22Rv1 (cell line): ENCODE measurements around the gene COG5.

Experiments
- H3K27ac ChIP-seq: fragments of 450-650 bp; 2 replicates; pipeline ENCODE4 v1.5.1; 2017
- ZFX ChIP-seq: fragments of 450-650 bp; IDR thresholded peaks from 2 replicates; pipeline ENCODE4 v1.6.1; 2017; ENCODE audit warnings: antibody characterized with exemption, borderline replicate concordance
- TF ChIP-seq, protein P1 (sequence below): fragments of 450-650 bp; IDR thresholded peaks from 2 replicates; pipeline ENCODE4 v1.5.1; 2017; ENCODE audit warnings: mild to moderate bottlenecking

Gene COG5

DNA sequence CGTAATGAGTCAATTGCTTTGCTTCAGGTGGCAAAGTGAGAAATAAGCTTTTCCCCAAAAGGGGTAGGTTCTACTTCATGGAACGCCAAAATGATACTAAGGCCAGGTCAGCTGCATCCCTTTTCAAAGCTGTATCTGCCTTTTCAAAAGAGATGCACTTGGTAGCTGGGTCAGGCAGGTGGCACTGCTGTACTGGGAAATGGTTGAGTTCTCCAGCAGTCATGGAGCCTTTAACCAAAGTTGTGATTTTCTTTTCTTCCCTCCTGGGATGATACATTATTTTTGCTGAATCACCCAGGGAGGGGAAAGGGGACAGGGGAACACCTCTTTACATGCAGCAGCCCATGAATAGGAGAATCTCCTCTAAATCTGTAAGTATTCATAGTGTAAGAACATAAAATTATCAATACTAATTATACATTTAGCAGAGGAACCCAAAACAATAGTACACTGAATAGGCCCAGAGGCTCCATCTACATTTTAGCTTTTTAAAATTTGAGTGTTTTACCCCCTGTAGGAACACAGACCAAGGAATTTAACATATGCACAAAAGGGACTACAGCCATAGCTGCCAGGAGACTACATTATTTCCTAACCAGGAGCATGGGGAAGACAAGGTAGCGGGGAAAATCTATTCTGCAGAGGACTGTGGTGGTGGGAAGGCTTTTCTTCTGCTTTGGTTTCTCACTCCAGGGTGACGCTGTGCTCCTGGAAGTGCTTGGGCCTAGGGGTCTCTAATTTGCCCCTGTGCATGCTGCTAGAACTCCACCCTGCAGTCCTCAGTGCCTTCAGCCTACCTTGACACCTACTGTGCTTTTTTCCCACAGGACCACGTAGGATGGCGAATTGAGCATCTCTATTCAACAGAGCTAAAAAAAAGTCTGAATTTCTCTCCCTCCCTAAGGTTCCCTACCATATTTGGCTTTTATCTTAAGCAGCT, 100.3 kb downstream of the COG5 start:
- H3K27ac ChIP-seq = no peak overlapping the region
- no peak for TF ChIP-seq ZFX
- TF ChIP-seq, protein P1, sequence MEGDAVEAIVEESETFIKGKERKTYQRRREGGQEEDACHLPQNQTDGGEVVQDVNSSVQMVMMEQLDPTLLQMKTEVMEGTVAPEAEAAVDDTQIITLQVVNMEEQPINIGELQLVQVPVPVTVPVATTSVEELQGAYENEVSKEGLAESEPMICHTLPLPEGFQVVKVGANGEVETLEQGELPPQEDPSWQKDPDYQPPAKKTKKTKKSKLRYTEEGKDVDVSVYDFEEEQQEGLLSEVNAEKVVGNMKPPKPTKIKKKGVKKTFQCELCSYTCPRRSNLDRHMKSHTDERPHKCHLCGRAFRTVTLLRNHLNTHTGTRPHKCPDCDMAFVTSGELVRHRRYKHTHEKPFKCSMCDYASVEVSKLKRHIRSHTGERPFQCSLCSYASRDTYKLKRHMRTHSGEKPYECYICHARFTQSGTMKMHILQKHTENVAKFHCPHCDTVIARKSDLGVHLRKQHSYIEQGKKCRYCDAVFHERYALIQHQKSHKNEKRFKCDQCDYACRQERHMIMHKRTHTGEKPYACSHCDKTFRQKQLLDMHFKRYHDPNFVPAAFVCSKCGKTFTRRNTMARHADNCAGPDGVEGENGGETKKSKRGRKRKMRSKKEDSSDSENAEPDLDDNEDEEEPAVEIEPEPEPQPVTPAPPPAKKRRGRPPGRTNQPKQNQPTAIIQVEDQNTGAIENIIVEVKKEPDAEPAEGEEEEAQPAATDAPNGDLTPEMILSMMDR = peak; percentile 90

DNA sequence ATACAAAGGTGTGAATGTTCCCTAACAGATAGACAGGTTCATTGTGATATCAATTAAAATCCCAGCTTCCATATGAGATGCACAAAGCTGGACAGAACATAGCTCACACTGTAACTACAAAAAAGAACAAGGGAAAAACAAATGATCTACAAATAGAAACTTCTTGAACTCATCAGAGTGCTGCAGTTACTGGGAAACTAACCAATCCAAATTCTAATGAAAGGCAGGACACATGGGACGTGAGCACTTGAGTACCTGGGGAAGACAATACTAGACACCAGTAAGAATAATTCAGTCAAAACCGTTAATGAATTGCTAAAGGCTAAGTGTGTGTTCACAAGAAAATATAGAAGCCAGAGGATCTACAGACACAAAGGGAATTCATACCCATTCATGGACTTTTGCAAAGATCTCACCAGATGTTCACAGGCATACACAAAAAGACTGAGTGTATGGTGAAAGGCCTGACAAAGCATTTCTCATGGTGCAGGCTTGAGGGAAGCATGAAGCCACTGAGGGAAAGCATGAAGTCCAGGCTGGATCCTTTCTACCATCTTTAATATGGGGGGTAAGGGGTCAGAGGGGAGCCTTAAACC, 101.7 kb downstream of the COG5 start:
- H3K27ac ChIP-seq = no peak overlapping the region
- TF ChIP-seq, protein P1 = no peak
- TF ChIP-seq ZFX = no peak

DNA sequence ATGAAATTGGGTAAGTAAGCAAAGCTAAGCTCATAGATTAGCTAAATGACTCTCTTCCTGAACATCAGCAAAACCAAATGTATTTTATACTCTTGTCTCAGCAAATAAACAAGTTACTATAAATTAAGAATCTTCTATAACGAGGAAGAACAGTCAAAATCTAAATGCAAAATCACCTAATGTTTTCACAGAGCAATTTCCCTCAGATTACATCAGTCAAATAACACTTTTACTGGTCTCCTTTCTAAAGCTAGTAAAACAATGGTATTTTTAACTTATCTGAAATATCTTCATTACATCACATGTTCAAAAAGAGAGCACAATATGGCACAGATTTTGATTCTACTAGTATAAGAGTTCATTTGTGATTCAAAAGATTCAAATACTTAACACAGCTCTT, 110.3 kb downstream of the COG5 start:
- no peak overlapping the region for H3K27ac ChIP-seq
- TF ChIP-seq, protein P1 = no peak
- no peak for TF ChIP-seq ZFX

DNA sequence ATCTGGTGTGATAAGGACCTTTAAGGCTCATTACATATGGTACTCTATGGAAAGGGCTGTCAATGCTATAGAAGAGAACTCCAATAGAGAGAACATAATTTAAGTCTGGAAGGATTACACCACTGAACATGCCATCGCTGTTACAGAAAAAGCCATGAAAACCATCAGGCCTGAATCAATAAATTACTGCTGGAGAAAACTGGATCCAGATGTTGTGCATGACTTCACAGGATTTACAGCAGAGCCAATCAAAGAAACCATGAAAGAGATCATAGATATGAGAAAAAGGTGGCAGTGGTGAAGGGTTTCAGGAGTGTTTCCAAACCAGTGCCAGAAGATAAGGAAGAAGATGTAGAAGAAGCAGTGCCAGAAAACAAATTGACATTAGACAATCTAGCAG, 112.8 kb downstream of the COG5 start:
- H3K27ac ChIP-seq = no peak overlapping the region
- TF ChIP-seq ZFX = no peak
- TF ChIP-seq, protein P1 = no peak

DNA sequence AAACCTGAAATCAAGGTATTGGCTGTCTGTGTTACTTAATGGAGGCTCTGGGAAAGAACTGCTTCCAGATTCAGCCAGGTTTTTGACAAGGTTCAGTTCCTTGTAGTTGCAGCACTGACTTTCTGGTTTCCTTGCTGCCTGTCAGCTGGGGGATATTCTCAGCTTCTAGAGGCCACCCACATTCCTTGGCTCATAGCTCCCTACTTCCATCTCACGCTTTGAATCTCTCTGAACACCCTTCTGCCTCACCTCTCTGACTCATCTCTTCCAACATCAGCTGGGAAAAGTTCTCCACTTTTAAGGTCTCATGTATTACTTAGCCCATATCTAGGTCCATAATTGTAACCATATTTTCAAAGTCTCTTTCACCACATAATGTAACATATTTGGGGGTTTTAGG, 116.7 kb downstream of the COG5 start:
- H3K27ac ChIP-seq = no peak overlapping the region
- TF ChIP-seq, protein P1 = no peak
- no peak for TF ChIP-seq ZFX

DNA sequence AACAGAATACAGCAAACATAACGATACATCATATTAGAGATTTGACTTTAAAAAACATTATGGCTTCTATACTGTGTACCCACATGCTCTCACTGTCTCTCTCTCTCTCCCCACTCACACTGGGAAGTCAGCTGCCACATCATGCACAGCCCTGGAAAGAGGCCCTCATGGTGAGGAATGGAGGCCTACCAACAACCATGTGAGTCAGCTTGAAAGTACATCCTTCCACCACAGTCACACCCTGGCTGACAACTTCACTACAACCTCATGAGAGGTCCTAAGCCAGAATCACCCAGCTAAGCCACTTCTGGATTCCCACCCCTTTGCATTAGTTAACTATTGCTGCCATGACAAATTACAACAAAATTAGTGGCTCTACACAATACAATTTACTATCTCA, 117.2 kb downstream of the COG5 start:
- TF ChIP-seq, protein P1 = no peak
- no peak for TF ChIP-seq ZFX
- no peak overlapping the region for H3K27ac ChIP-seq

DNA sequence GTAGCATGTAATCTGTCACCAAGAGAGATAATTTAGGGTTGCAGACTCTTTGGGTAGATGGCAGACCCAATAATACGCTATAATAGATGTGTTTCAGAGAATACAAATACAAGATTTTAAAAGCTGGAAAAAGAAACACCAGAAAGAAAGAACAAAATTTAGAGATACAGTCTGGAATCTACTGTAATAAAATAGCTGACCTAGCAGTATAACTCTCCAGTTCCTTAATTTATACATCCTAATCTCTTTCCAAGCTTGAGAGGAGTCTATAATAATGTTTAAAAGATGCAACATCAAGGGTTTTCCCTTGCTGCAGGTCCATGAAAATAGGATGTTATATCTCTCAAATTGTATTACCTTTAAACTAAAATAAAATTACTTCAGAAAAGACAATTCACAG, 121.0 kb downstream of the COG5 start:
- TF ChIP-seq, protein P1 = no peak
- no peak for TF ChIP-seq ZFX
- no peak overlapping the region for H3K27ac ChIP-seq
